GM21390 (cell line): Measurements from ENCODE around the gene MYO18B.

Experiments
- ATAC-seq: cut with Tn5 transposase; IDR thresholded peaks from one replicate; pipeline ENCODE4 v1.9.1; 2021; ENCODE audit not compliant: unreplicated experiment

The MYO18B gene

GRCh38 chr22:25772288-25772687, 30.3 kb downstream of the MYO18B start:
- no peak for ATAC-seq

GRCh38 chr22:25774575-25775026, 32.6 kb downstream of the MYO18B start:
- ATAC-seq, result no peak

DNA sequence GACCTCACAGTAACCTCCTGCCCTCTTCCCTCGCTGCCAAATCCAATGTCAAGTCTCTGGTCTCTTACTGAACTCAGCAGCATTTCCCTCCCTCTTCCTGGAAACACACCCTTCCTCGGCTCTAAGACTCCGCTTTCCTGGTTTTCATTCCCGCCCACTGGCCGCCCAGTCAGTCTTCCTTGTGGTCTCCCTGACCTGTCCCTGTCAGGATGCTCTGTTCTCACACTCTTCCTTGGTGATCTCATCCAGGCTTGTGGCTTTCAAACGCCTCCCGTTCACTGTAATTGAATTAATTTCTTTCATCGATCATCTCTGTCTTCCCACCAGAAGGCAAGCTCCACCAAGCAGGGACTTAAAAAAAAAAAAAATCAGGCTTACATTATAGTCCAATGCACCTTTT, 33.5 kb downstream of the MYO18B start:
- no peak for ATAC-seq

- ATAC-seq, result no peak
Observed at GRCh38 chr22:25777411-25777810, 35.4 kb downstream of the MYO18B start.

- no peak for ATAC-seq
Observed at GRCh38 chr22:25777870-25778269, 35.9 kb downstream of the MYO18B start.

DNA sequence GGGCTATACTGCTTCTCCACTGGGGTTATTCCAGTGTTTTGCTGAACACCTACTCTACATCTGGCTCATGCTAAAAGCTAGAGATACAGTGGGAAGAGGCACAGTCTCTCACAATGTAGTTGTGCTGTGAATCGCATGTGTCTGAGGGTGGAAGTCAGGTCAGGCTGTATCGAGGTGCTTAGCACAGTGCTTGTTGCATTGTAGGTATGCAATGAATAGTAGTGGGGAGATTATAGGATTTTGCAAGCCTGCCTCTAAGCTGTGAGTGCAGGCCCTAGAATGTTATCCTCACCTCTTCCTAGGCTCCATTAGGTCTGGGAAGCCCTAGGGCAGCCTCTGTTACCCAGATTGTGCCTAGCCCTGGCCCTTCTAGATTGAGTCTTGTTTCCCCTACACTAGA, 37.4 kb downstream of the MYO18B start:
- no peak for ATAC-seq

- ATAC-seq, result no peak
Observed at GRCh38 chr22:25779890-25780289, 37.9 kb downstream of the MYO18B start.

DNA sequence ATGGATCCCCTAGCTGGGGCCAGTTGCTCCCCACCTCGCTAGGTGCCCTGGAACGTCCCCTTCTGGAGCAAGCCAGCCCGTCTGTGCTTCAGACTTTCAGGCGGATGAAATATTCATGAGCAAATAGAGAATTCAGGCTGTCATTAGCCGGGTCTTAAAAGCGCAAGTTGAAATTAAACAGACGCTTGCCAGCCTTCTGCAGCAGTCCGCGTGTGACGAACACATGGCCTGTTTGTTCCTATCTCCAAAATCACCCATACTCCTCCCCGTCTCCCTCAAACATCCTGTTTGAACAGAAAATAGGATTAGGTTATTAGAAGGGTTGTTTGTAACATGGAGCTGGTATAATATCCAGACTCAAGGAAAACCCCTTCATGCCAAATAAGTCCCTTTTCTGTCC, 38.7 kb downstream of the MYO18B start:
- ATAC-seq, result no peak

DNA sequence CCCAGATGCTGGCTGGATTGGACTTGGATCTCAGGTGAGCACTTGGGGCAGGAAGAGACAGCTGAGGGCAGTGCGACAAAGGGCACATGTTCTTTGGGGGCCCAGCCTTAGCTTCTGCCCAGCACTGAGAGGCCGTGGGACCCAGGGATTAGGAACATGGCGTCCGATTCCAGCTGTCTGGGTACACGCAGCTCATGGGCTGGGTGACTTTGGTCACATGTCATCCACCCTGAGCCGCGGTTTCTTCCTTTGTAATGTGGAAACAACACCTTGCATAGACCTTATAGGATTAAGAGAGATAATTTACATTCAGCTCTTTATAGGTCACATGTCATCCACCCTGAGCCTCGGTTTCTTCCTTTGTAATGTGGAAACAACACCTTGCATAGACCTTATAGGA, 39.8 kb downstream of the MYO18B start:
- no peak for ATAC-seq

DNA sequence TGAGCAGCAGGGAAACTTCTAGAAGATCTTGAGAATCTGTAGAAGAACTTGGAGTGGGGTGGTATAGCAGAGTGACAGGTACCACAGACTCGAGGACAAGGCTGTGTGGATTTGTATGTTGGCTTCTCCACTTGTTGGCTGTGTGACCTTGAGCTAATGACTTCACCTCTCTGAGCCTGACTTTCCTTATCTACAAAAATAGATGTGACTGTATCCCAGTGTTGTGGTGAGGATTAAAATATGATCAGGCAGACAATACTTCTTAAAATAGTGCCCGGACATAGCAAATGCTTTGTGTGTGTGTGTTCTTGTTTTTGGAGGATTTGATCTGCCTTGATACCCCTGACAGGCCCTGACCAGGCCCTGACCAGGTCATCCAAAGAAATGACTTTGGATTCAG, 40.8 kb downstream of the MYO18B start:
- no peak for ATAC-seq

DNA sequence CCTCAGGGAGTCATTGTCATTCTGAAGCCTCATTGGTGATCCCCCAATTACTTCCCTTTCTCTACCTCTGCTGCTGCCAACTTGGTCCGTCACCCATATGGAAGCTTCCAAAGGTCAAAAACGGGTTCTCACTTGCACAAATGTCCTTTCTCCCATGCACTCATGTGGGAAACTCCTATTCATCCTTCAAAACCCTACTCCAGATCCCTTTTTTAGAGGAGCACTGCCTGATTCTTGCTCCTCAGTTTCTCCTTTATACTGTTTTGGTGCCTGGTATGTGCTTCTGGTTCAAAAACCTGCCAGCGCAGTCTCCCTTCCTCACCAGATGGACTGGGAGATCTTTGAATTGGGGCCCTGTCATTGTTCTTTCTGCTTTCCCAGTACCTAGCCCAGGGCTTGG, 41.9 kb downstream of the MYO18B start:
- ATAC-seq, result no peak

DNA sequence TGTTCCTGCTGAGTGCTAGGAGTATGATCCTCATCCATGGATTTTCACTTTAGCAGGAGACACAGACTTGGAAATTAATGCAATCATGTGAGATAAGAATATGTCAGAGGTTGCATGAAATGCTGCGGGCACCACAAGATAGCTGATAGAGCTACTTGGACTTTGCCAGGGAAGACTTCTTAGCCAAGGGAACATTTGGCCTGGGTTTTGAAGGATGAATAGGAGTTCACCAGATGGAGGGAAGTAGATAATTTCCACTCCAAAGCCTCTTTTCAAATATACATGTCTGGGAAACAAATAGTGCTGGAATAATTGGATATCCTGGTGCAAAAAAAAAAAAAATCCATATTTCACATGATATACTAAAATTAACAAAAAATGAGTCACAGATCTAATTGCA, 44.2 kb downstream of the MYO18B start:
- ATAC-seq, result no peak

GRCh38 chr22:25791556-25791955, 49.6 kb downstream of the MYO18B start:
- ATAC-seq, result no peak

- ATAC-seq, result no peak
Observed at GRCh38 chr22:25795478-25795877, 53.5 kb downstream of the MYO18B start.

DNA sequence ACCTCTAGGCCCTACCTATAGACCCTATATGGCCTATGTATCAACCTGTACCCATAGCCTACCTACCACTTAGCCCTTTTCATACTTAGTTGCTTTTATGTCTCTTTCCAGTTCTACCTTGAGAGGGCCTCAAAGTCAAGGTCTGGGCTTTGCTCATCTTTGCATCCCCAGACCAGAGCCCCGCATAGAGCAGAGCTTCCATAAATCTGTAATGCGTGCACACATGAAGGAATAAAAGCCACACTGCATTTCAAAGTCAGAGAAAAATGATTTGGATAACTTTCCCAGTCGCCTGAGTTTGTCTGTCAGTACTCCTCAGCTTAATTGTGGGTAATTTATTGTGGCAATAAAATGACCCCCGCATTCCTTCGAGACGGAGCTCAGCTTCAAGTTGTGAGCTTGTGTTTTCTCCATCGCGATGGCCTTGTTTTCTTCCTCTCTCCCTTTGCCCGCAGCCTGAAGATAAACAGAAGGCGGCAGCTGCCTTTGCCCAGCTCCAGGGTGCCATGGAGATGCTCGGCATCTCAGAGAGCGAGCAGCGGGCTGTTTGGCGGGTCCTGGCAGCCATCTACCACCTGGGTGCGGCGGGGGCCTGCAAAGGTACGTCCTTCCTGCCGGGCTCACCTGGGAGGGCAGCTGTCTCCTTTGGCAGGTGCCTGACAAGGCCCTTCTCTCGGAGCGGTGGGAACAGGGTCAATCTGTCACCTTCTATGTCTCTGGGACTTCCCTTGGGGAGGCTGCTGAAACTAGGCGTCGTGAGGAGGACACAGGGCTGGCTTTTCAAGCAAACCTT, 55.7 kb downstream of the MYO18B start:
- no peak for ATAC-seq

DNA sequence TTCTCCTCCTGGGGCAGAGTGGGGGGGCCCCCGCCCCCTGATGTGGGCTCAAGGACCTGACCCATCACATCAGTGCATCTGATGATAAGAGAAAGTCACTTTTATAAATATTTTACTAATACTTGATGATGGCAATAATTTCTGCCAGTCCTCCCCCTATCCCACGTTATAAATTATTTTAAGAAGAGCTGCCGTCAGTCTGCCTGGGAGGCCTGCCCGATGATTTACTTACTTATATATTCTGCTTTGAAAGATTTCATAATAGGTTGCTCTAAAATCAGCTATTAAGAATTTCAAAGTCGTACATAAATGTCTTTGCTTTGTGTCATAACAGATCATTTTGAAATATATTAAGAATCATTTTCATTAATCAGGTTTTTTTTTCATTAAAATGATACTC, 58.8 kb downstream of the MYO18B start:
- ATAC-seq, result no peak

DNA sequence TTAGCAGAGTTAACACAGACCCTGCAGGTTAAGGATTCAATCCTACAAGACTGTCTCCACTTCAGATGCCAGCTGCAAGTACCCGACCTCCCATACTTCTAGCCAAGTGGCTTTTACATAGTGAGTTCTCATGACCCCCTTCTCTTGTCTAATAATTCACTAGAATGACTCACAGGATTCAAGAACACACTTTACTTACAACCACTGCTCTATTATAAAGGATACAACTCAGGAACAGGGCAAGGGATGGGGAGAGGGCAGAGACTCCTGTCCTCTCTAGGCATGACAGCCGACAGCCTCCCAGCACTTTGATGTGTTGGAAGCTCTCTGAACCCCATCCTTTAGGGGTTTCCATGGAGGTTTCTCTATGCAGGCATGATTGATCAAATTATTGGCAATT, 60.0 kb downstream of the MYO18B start:
- ATAC-seq, result no peak

GRCh38 chr22:25804676-25805075, 62.7 kb downstream of the MYO18B start:
- no peak for ATAC-seq

GRCh38 chr22:25806579-25806978, 64.6 kb downstream of the MYO18B start:
- ATAC-seq, result no peak

- no peak for ATAC-seq
Observed at GRCh38 chr22:25814685-25815084, 72.7 kb downstream of the MYO18B start.

GRCh38 chr22:25815561-25815960, 73.6 kb downstream of the MYO18B start:
- no peak for ATAC-seq

DNA sequence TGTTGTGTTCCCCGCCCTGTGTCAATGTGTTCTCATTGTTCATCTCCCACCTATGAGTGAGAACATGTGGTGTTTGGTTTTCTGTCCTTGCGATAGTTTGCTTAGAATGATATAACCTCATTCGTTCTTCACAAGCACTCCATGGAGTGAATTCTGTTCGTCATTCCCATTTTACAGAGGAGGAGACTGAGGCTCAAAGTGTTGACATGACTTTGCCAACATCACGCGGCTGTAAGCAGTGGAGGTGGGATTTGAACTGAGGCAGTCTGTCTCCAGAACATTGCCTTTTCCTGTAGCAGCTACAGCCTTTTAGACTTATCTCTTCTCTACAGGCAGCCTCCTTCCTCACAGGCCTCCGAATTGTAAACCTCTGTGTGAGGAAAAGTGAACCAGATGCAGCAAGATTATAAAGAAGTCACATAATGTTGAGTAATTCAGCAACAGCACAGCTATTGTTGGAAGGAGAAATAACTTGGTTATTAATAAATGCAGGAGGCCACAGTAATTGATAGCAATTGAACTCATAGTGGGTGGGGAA, 74.6 kb downstream of the MYO18B start:
- ATAC-seq, result no peak
